Adrenal gland (tissue), 5 donors: Measurements from ENCODE around the gene SETD2.

Experiments
- POLR2A ChIP-seq, 2 donors: fragments of 450-650 bp; IDR thresholded peaks; one replicate each; pipeline ENCODE4 v1.6.1; 2017; ENCODE audit warnings: antibody characterized with exemption in 2 of 2, mild to moderate bottlenecking in 2 of 2, moderate library complexity in 1 of 2
- TF ChIP-seq, protein P1 (sequence below), 6 experiments: fragments of 450-650 bp in 4 of 6; fragments of 200-600 bp in 2 of 6; sonication (generic) in 1 of 6; IDR thresholded peaks; 1 replicate in 5 of 6; 2 replicates in 1 of 6; pipeline versions ENCODE4 v1.5.1 to v1.8.0; 2016 to 2021; ENCODE audit warnings: antibody characterized with exemption in 6 of 6, mild to moderate bottlenecking in 2 of 6, moderate library complexity in 1 of 6
- donor health status: DM: no; HTN: no; CAD: no.

DNA sequence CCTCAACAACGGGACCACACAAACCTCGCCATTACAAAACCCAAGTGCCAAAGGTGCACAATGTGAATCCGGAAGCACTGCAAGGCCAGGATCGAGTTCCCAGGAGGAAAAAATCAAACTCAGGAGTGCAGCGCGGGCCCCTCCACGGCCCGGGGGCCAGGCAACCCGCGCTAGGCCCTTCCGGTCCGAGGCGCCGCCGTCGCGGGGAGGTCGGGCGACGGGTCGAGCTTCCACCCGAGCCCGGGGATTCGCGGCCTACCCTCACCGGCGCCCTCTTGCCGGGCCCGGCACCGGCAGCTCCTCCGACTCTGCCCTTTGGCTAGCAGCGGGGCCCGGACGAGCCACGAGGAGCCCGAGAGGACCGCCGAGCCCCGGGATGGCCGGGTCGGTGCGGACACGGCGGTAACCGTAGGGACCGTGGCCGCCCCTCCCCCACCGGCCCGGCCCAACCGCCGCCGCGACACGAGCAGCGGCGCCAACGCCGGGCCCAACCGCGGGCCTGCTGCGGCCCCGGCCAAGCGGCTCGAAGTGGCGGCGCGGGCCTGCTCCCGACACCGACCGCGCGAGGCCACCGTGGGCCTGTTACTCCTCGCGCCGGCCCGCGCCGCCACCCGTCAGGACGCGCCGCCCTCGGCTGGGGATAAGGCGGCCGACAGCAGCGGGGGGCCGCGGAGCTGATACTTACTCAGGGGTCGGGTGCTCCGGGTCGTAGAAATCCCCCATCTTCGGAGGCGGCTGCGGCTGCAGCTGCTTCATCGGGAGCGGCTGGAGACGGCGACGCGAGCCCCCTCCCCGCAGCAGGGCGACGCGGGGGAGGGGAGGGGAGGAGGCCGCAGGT lies 525 bp downstream of the SETD2 start:
- TF ChIP-seq, protein P1, sequence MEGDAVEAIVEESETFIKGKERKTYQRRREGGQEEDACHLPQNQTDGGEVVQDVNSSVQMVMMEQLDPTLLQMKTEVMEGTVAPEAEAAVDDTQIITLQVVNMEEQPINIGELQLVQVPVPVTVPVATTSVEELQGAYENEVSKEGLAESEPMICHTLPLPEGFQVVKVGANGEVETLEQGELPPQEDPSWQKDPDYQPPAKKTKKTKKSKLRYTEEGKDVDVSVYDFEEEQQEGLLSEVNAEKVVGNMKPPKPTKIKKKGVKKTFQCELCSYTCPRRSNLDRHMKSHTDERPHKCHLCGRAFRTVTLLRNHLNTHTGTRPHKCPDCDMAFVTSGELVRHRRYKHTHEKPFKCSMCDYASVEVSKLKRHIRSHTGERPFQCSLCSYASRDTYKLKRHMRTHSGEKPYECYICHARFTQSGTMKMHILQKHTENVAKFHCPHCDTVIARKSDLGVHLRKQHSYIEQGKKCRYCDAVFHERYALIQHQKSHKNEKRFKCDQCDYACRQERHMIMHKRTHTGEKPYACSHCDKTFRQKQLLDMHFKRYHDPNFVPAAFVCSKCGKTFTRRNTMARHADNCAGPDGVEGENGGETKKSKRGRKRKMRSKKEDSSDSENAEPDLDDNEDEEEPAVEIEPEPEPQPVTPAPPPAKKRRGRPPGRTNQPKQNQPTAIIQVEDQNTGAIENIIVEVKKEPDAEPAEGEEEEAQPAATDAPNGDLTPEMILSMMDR (IDR thresholded peaks at IDR 0.05), result no peak
- peak in 1 of 2 donors; percentile 5 for TF ChIP-seq POLR2A (IDR thresholded peaks at IDR 0.05)
